HG02884 (cell line): ENCODE measurements around the gene KLHDC9.
"Not testable (repeated sequence)": the region's sequence is repeated elsewhere in the genome, so short reads cannot be mapped to it uniquely, and the experiment has no call there.

Experiments
- ATAC-seq: cut with Tn5 transposase; IDR thresholded peaks from one replicate; pipeline ENCODE4 v1.9.1; 2021; ENCODE audit warnings: mild to moderate bottlenecking, moderate library complexity; ENCODE audit not compliant: unreplicated experiment

KLHDC9 gene

DNA sequence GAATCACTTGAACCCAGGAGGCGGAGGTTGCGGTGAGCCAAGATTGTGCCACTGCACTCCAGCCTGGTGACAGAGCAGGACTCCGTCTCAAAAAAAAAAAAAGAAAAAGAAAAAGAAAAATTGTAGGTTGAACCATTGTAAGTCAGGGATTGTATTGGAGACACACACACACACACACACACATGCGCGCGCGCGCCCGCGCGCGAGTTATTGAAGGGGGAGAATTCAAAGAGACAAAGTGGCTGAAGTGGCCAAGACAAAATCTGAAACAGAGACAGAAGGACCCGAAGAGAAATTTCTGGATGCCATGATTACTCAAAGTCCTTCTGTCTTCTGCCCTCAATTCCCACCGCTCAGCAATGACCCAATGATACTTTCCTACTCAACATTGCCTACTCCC lies 3.7 kb upstream of the KLHDC9 start:
- ATAC-seq: no peak

DNA sequence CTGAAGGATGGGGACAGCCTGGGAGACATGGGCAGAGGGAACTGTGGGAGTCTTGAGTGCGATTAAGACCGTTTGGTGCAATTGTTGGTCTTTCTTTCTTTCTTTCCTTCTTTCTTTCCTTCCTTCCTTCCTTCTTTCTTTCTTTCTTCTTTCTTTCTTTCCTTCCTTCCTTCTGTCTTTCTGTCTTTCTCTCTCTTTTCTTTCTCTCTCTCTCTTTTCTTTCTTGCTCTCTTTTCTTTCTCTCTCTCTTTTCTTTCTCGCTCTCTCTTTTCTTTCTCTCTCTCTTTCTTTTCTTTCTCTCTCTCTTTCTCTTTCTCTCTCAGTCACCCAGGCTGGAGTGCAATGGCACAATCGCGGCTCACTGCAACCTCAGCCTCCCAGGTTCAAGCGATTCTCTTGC lies 2.9 kb upstream of the KLHDC9 start:
- ATAC-seq: no peak

DNA sequence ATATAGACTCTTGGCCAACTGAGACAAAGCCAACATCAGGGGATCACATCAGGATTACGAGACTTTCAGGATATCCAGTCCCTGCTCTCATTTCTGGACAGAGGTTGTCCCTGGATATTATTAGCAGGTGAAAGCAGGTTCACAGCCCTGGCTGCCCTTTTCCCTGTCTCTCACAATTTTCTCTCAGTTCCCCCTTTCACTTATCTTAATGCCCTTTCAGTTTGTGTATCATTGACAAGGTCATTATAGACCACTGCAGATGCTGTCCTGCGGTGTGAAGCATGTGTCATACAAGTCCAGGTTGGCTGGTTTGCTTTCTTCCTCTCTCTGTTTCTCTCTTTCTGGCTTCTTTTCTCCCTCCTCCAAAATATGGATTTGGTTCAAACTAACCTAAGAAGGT lies 2.1 kb upstream of the KLHDC9 start:
- no peak for ATAC-seq

DNA sequence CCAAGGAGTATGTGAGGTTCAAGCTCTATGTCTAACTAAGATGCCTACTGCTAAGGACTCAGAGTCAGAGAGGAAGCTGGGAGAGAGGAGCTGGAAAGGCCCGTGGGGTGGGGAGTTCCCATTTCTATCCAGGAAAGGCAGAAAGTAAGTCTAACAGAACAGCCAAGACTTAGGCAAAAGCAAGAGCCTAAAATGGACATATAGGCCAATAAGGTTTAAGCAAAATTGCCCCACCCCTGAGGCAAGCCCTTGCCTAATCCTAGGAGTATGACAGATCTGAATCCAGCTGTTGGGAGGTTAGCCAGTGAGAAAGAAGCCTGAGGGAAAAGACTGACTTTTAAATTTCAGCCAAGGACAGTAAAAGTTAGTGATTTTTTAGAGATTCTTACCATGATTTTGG lies 1.6 kb upstream of the KLHDC9 start:
- no peak for ATAC-seq

DNA sequence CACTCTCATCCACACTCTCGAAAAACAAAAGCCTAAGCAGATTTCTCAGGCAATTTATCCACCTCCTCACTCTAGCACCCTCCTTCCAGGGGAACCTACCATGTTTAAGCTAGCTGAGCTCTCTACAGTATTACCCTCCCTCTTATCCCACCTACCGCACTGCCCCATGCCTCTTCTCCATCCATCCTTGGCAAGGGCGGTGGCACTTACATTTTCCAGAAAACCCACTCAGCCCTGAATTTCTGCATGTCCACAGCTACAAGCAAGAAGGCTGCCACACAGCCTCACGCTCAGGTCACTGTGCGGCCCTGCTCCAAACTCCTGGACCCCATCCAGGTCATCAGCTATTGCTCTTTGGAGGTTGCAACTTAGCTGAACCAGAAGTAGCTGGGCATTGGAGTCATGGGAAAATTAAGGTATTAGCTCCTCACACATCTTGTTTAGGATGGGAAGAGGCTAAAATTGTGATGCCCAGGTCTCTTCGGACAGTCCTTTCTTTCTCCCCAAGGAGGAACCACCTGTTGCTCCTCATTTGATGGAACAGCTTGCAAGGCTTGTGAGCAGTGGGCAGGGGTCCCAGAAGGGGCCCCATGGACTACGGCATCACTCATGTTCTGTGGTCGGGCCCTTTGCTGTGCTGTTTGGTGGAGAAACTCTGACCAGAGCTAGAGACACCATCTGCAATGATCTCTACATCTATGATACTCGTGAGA lies 1.1 kb downstream of the KLHDC9 start:
- no peak for ATAC-seq

DNA sequence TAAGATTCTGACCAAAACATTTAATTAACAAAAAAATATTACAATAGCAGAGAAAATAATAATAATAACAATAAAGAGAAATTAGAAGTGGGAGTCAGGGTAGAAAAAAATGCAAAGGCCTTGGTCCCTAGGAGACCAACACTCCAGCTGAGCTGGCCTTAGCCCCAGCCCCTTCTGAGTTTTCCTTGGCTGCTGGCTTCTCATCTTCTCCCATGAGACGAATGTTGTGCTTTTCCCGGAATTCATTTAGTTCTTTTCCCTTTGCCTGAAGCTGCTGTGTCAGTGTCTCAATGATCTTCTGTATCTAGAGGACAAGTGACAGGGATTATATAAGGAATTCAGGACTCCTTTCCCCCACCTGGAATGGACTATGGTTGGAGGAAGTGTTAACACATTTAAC lies 2.4 kb downstream of the KLHDC9 start:
- ATAC-seq: no peak

DNA sequence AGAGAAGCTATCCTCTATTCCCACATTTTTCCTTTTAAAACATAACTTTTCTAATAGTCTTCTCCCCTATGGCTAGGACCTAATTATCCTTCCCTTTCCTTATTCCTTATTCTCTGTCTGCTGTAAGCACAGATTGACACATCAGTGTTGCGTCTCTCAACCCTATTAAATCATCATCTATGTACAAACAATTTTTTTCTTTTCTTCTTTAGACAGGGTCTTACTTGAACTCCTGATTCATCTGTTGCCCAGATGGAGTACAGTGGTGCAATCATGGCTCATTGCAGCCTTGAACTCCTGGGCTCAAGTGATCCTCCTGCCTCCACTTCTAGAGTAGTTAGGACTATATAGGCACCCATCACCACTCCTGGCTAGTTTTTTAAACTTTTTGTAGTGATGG lies 8.3 kb downstream of the KLHDC9 start:
- ATAC-seq: no peak

DNA sequence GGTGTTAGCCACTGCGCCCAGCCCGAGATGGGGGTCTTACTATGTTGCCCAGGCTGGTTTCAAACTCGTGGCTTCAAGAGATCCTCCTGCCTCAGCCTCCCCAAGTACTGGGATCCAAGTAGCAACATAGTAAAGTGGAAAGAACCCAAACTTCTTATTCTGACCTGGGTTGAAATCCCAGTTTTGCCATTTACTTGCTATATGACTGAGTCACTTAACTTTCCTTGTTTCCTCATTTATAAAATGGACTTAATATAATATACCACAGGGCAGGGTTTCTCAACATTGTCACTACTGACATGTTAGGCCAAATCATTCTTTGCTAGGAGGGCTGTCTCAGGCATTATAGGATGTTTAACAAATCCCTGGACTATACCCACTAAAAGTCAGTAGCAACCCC lies 13.0 kb downstream of the KLHDC9 start:
- ATAC-seq: no peak

DNA sequence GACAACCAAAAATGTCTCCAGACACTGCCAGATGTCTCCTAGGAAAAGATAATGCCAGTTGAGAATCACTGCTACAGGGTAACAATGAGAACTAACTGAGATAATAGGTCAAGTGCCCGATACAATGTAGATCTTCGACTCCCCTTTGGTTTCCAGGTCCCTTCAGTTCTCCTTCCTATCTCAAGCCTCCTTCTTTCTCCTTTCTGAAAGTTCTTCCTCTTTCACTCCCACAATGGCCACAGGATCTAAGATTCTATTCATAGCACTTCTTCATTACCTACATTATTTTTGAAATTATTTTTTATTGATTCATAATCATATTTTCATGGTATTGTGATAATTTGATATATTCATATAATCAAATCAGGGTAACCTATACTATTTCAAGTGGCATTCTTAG lies 13.4 kb downstream of the KLHDC9 start:
- no peak for ATAC-seq

DNA sequence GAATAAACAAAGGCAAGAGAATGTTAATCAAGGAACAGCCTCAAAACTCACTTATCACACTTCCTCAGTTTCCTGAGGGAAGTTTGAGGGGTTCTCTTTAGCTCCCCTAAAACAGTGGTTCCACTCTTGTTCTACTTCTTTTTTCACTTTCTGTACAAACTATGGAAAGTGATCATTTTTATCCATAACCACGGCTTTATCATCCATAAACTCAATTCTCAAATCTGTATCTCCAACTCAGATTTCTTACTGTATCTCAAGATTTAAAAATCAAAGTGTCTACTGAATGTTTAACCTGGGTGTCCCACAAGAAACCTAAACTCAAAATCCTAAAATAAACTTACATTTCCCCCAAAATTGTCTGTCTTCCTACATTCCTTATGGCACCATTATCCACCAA lies 15.8 kb downstream of the KLHDC9 start:
- no peak for ATAC-seq

DNA sequence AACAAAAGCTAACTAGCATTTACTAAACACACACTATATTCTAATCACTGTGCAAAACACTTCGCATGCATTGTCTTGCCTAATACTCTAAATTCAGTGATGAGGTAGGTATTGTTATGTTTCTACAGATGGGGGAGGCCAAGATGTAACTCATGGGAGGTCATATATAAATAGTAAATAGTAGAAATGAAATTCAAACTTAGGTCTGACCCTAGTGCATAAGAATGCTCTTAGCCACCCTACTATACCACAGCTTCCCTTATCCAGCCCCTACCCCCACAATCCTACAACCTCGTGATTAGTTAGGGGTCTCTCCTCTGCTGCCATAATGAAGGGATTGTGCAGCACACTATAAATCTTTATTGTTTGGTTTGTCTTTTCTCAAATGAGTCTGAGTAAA lies 16.4 kb downstream of the KLHDC9 start:
- ATAC-seq: no peak

DNA sequence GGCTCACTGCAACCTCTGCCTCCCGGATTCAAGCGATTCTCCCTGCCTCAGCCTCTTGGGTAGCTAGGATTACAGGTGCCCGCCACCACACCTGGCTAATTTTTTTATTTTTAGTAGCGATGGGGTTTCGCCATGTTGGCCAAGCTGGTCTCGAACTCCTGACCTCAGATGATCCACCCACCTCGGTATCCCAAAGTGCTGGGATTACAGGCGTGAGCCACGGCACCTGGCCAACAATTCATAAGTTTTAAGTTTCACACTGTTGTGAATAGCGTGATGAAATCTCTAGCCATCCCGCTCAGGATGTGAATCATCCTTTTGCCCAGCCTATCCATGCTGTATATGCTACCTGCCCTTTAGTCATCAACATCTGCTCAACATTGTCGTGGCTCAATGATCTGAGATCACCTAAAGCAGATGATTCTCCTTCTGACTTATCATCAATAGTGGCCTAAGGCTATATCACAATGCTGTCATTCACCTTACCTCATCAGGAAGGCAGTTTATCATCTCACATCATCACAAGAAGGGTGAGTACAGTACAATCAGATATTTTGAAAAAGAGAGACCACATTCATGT lies 17.1 kb downstream of the KLHDC9 start:
- no peak for ATAC-seq

DNA sequence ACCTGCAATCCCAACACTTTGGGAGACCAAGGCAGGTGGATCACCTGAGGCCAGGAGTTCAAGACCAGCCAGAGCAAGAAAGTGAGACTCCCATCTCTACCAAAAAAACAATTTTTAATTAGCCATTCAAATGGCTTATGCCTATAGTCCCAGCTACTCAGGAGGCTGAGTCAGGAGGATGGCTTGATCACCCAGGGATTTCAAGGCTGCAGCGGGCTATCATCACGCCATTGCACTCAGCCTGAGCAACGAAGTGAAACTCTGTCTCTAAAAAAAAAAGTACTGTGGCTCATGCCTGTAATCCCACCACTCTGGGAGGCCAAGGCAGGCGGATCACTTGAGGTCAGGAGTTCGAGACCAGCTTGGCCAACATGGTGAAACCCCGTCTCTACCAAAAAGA lies 17.8 kb downstream of the KLHDC9 start:
- ATAC-seq: not testable (repeated sequence)

DNA sequence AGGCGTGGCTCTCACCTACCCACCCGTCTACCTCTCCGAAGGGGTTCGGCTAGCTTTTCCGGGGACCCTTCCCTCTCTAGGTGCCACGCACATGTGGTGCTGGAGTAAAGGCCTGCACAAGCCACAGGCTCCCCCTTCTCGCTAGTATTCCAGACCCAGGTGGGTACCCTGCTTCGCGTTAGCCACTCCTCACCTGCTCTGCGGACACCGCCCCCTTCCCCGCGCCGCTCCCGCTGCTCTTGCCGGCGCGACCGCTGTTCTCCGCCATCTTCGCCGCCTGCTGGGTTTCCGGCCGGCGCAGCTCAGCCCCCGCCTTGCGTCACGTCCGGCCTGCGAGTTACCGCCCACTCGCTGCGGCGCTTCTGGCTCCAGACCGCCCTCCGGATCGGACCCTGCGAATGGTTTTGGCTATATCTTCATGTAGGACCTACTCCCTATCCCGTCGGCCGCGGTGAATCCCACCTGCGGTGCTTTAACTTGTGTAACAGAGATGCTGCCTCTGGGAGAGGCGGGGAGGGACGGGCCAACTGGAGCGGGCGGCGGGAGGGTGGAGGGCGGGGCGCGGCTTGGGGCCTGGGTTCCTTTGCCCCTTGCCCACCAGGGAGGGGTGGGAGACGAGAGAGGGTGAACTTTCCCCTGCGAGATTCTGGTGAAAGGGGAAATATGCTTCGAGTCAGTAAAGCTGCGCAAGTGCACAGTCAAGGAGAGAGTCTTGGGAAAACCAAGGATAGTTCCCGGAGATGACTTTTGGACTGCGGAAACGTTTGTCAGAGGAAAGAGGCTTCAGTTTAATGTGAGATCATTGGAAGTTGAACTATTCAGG lies 19.8 kb downstream of the KLHDC9 start, which contains the start of the genes NIT1 and PFDN2:
NIT1 (plus strand) TSS at position 347 of the 823 bp plus-strand sequence; CDS start at position 419, 72 bp downstream.
PFDN2 (minus strand) TSS at position 279 of the 823 bp plus-strand sequence; CDS start at position 268, 11 bp downstream.
- ATAC-seq: peak; percentile 74

DNA sequence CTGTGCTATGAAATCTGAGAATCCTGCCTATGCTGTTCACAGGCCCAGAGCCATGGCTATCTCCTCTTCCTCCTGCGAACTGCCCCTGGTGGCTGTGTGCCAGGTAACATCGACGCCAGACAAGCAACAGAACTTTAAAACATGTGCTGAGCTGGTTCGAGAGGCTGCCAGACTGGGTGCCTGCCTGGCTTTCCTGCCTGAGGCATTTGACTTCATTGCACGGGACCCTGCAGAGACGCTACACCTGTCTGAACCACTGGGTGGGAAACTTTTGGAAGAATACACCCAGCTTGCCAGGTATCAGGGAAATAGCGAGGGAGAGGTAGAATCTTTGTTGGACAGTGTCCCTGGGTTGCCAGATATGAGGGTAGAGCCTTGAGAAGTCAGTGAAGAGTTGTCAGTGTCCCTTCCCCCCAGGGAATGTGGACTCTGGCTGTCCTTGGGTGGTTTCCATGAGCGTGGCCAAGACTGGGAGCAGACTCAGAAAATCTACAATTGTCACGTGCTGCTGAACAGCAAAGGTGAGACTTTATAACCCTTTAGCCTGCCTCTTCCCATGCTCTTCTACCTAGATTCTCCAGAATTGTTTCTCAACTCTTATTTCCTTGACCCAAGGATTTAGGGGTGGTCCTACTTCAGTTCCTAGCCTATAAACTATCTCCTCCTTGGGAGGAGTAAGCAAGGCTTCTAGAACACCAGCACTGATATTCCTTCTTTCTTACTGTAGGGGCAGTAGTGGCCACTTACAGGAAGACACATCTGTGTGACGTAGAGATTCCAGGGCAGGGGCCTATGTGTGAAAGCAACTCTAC lies 21.1 kb downstream of the KLHDC9 start:
- ATAC-seq: peak; percentile 39

DNA sequence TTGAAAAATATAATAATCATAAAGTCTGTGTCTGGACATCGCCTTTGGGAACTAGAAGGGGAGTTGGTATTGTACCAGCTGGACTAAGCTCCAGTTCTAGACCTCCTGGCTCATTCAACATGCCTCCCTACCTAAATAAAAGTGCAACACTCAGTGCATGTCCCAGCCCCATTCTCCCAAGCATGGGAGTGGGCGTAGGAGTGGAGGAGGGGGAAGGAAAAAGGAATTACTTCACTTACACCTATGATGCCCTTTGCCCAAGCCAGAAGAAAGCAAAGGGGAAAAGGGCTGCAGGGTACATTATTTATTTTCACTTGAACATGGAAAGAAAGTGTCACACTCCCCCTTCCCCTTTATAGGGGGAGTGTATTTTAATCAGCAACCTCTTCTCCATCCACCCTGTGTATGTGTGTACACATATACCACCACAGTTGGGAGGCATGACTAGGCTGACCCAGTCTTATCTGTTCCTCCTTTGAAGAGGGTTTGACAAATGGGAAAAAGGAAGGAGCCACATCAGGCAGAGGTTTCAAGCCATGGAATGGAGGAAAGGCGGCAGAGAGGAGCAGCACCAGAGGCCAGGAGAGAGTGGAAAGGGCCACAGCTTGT lies 23.0 kb downstream of the KLHDC9 start:
- no peak for ATAC-seq

DNA sequence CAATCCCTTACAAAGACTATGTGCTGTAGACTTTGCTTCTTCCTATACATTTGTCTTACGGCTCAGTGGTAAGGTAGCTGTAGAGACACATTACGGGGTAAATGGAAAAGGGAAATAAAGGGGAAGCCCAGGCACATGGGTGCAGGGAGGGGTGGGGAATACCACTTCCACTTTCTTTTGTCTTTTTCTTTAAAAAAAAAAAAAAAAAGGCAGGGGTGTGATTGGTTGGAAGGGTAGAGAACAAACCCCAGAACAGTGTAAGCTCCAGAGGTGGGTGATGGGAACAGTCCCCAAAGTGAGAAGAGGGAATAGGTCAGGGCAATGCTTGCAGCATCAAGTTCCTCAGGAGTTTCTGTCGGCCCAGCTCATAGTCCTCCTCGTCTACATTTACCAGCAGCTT lies 23.7 kb downstream of the KLHDC9 start:
- no peak for ATAC-seq

DNA sequence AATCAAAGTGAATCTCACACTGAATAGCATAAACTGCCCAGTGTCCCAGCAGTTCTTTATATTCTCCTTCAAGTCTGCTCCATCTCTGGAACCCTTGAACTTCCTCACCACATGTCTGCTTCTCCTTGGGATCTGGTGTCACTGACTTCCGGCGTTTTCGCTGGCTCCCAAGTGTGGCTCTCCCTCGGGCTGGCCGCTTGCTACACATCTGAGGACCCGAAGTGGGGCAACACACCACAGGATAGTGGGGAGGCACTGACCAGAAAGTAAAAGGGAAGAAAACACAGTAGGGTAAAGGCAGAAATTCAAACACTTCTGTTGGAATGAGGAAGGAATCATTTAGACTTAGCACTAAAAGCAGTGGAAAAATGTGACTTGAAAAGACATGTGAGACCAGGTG lies 24.8 kb downstream of the KLHDC9 start:
- ATAC-seq: no peak

DNA sequence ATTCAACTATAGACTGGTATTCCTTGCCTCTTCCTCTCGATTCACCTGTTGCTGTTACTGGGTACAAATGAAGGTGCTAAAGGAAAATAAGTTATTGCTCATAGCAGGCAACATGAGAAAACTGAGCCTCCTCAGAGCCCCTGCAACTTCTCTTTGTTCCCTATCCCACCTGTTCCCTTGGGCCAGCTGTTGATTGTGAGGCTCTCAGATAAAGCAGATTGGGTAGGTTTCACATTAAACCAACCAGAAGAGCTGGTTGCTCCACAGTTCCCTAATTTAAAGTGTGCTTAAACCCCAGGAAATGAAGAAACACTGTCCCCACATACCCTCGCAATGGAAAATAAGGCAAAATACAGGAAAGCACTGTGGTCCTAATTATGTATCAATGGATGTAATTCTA lies 29.5 kb downstream of the KLHDC9 start:
- ATAC-seq: no peak

DNA sequence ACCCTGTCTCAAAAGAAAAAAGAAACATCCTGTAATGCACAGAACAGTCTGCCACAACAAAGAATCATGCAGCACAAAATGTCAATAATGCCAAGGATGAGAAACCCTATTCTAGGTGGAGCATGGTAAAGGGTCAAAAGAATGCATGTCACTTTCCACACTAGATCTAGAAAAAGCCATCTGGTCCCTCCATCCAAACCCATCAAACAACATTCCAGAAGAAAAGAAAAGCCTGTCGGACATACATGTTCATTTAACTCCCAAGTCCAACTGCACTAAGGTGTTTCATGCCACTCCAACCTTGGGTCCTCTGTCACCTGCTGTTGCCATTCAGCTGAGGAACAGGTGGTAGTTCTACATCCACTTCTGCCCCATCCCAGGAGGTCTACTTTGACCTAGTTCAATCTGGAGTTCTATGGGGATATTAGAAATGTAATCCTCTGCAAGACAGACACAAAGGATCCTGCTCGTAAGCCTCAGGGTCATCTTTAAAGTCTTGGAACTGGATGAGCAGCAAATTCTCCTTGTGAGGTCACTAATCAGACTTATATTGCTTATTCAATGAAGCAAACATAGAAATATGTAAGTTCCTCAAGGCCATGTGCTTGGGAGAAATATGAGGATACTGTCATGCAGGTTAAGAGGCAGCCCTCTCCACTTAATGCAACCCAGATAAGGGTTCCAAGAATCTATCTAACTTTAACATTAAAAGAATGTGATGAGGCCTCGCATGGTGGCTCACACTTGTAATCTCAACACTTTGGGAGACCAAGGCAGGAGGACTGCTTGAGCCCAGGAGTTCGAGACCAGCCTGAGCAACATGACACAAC lies 30.6 kb downstream of the KLHDC9 start:
- ATAC-seq: no peak
